ENCODE measurements around the gene ATP2C2. TPM values are rescaled to one million over a fixed set of nuclear protein-coding genes. Genes with fewer than 3 reads are reported as not detected.

The ATP2C2 gene
- total and polyA plus RNA-seq, 7 experiments from 2014 or later, result 0.20 TPM; not detected in 6

GRCh38 chr16:84471316-84471715 is 103.0 kb downstream of the ATP2C2 start:
- Histone ChIP-seq H3K36me3 (ENCODE audit: control insufficient read depth in 2 of 3, insufficient read depth in 3 of 3, low read length in 3 of 3) (peaks cover 0 to 10% (median 0%) of the 10 kb centered on the region in 3 experiments), H3K27ac (ENCODE audit: low read depth, low read length) (no peak overlapping the region), H3K27me3 (ENCODE audit: control insufficient read depth in 2 of 2, insufficient read depth in 2 of 2, low read length in 2 of 2) (no peaks in the 10 kb centered on the region), H3K9me3 (ENCODE audit: control insufficient read depth in 2 of 3, low read length in 3 of 3) (peaks cover 0 to 10% (median 0%) of the 10 kb centered on the region in 3 experiments), H3K4me3 (ENCODE audit: low read length) (no peak overlapping the region), H3K4me1 (ENCODE audit: control insufficient read depth in 2 of 2, insufficient read depth in 2 of 2, low read length in 2 of 2) (no peaks in the 10 kb centered on the region)
- CTCF ChIA-PET, result no interaction called here
- ATAC-seq, result no peak
- H3K27ac Mint-ChIP-seq, result no peak overlapping the region
- H3K27me3 Mint-ChIP-seq, result no peaks in the 10 kb centered on the region
- H3K4me1 Mint-ChIP-seq, result peaks cover 5 to 16% (median 5%) of the 10 kb centered on the region in 7 donors
- peaks cover 5 to 32% (median 13%) of the 10 kb centered on the region in 11 donors for H3K9me3 Mint-ChIP-seq
- POLR2A ChIA-PET, result no interaction called here
- peaks cover 23 to 82% (median 51%) of the 10 kb centered on the region in 5 donors for H3K36me3 Mint-ChIP-seq
- intact Hi-C loops (cut with micrococcal nuclease), result no loop called here
- no peak overlapping the region for H3K4me3 Mint-ChIP-seq
- DNase-seq, result peak in 1 of 9 donors; percentile 11

DNA sequence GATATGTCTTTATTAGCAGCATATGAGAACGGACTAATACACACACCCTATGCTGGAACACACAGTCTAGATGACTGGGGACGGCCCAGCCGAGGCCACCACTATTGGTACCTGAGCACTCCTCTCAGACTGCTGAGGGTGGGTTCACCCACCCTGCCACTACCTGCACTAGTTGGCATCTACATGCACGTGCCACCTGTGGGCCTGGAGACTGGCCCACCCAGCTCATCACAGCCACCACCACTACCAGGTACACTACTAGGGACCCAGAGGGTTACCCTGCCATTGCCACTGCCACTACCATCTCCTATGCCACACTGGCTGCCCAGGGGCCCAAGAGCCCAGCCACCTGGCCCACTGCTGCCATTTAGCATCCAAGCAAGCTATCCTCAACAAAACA is 103.6 kb downstream of the ATP2C2 start:
- Histone ChIP-seq H3K9me3 (ENCODE audit: control insufficient read depth in 2 of 3, low read length in 3 of 3) (peaks cover 0 to 10% (median 0%) of the 10 kb centered on the region in 3 experiments), H3K4me1 (ENCODE audit: control insufficient read depth in 2 of 2, insufficient read depth in 2 of 2, low read length in 2 of 2) (no peaks in the 10 kb centered on the region), H3K27me3 (ENCODE audit: control insufficient read depth in 2 of 2, insufficient read depth in 2 of 2, low read length in 2 of 2) (no peaks in the 10 kb centered on the region), H3K36me3 (ENCODE audit: control insufficient read depth in 2 of 3, insufficient read depth in 3 of 3, low read length in 3 of 3) (peaks cover 0 to 10% (median 0%) of the 10 kb centered on the region in 3 experiments), H3K27ac (ENCODE audit: low read depth, low read length) (no peak overlapping the region), H3K4me3 (ENCODE audit: low read length) (no peak overlapping the region)
- intact Hi-C loops (cut with micrococcal nuclease), result no loop called here
- Mint-ChIP-seq H3K9me3 (peaks cover 4 to 31% (median 8%) of the 10 kb centered on the region in 11 donors), H3K27ac (no peak overlapping the region), H3K36me3 (peaks cover 23 to 80% (median 45%) of the 10 kb centered on the region in 5 donors), H3K4me3 (no peak overlapping the region), H3K4me1 (peaks cover 5 to 19% (median 5%) of the 10 kb centered on the region in 7 donors), H3K27me3 (no peaks in the 10 kb centered on the region)
- ATAC-seq, result no peak
- ChIA-PET CTCF (no interaction called here), POLR2A (no interaction called here)
- DNase-seq, result no peak

DNA sequence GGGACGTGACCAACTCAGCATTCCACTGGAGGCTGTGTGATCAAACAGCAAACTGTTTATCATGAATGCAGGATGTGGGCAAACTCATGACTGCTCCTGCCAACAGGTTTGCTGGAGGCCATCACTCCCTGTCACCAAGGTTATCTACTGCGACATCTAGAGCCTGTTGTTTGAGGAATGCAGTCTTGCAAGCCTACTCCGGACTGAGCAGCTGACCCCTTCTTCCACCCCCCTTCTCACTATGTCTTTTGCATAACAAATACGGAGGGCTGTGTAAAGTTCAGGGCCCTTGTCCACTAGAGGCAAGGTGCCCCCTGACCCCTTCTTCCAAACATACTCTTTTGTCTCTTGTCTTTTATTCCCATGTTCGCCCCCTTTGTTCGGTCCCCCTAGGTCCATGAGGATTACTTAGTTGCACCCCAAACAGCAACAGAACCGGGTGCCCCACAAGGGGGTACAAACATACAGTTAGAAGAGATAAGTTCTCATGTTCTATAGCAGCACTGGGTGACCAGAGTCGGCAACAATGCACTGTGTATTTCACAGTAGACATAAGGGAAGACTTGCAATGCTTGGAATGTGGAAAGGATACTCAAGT is 107.4 kb downstream of the ATP2C2 start:
- no peaks in the 10 kb centered on the region for H3K4me1 ChIP-seq (ENCODE audit: control insufficient read depth in 2 of 2, insufficient read depth in 2 of 2, low read length in 2 of 2)
- no peak for ATAC-seq
- peaks cover 5 to 25% (median 5%) of the 10 kb centered on the region in 7 donors for H3K4me1 Mint-ChIP-seq
- peak overlapping the region in 6 of 9 donors; percentile 0 to 79 (median 28) for H3K27ac Mint-ChIP-seq
- intact Hi-C loops (cut with micrococcal nuclease), result no loop called here
- peak overlapping the region in 1 of 10 donors; percentile 4 for H3K4me3 Mint-ChIP-seq
- peaks cover 0 to 19% (median 0%) of the 10 kb centered on the region in 11 donors for H3K9me3 Mint-ChIP-seq
- POLR2A ChIA-PET, result no interaction called here
- DNase-seq, result peak in 3 of 9 donors; percentile 8 to 29 (median 20)
- H3K27ac ChIP-seq (ENCODE audit: low read depth, low read length), result no peak overlapping the region
- H3K27me3 Mint-ChIP-seq, result no peaks in the 10 kb centered on the region
- H3K36me3 ChIP-seq (ENCODE audit: control insufficient read depth in 2 of 3, insufficient read depth in 3 of 3, low read length in 3 of 3), result peaks cover 0 to 12% (median 0%) of the 10 kb centered on the region in 3 experiments
- no peaks in the 10 kb centered on the region for H3K9me3 ChIP-seq (ENCODE audit: control insufficient read depth in 2 of 3, low read length in 3 of 3)
- no peak overlapping the region for H3K4me3 ChIP-seq (ENCODE audit: low read length)
- H3K36me3 Mint-ChIP-seq, result peaks cover 15 to 63% (median 49%) of the 10 kb centered on the region in 5 donors
- H3K27me3 ChIP-seq (ENCODE audit: control insufficient read depth in 2 of 2, insufficient read depth in 2 of 2, low read length in 2 of 2), result no peaks in the 10 kb centered on the region
- CTCF ChIA-PET, result interaction anchor here (0.6 kb wide), 1 partner anchor 197 kb away, joined by 3 read pairs; no protein-coding TSS in a partner anchor

GRCh38 chr16:84476401-84476800 is 108.1 kb downstream of the ATP2C2 start:
- intact Hi-C loops (cut with micrococcal nuclease), result no loop called here
- Mint-ChIP-seq H3K4me3 (no peak overlapping the region), H3K36me3 (peaks cover 15 to 59% (median 49%) of the 10 kb centered on the region in 5 donors), H3K27ac (peak overlapping the region in 3 of 9 donors; percentile 15 to 45 (median 41)), H3K27me3 (no peaks in the 10 kb centered on the region), H3K4me1 (peaks cover 5 to 25% (median 5%) of the 10 kb centered on the region in 7 donors), H3K9me3 (peaks cover 0 to 19% (median 0%) of the 10 kb centered on the region in 11 donors)
- ChIA-PET CTCF (interaction anchor here (0.6 kb wide), 1 partner anchor 197 kb away, joined by 3 read pairs; no protein-coding TSS in a partner anchor), POLR2A (no interaction called here)
- Histone ChIP-seq H3K4me1 (ENCODE audit: control insufficient read depth in 2 of 2, insufficient read depth in 2 of 2, low read length in 2 of 2) (no peaks in the 10 kb centered on the region), H3K36me3 (ENCODE audit: control insufficient read depth in 2 of 3, insufficient read depth in 3 of 3, low read length in 3 of 3) (peaks cover 0 to 16% (median 0%) of the 10 kb centered on the region in 3 experiments), H3K27me3 (ENCODE audit: control insufficient read depth in 2 of 2, insufficient read depth in 2 of 2, low read length in 2 of 2) (no peaks in the 10 kb centered on the region), H3K9me3 (ENCODE audit: control insufficient read depth in 2 of 3, low read length in 3 of 3) (no peaks in the 10 kb centered on the region), H3K27ac (ENCODE audit: low read depth, low read length) (no peak overlapping the region), H3K4me3 (ENCODE audit: low read length) (no peak overlapping the region)
- no peak for DNase-seq
- no peak for ATAC-seq

DNA sequence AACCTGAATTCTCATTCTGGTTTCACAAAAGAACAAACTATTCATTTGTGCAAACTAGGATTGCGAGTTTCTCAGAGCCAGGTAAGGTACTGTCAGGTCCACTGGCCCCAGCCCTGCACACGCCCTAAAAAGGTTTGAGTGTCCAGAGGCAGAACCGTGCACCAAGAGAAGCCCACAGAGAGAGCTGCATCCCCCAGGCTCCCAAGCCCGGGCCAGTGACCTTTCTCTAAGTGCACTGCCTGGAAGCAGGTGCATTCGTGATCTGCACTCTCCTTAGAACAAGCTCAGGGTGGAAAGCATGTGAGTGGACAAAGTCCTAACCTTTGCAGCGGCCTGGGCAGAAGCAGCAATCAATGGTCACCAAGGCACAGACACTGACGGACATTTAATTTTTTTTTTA is 109.3 kb downstream of the ATP2C2 start:
- H3K9me3 ChIP-seq (ENCODE audit: control insufficient read depth in 2 of 3, low read length in 3 of 3), result no peaks in the 10 kb centered on the region
- ATAC-seq, result no peak
- H3K36me3 ChIP-seq (ENCODE audit: control insufficient read depth in 2 of 3, insufficient read depth in 3 of 3, low read length in 3 of 3), result peaks cover 0 to 27% (median 0%) of the 10 kb centered on the region in 3 experiments
- DNase-seq, result no peak
- no peak overlapping the region for H3K27ac ChIP-seq (ENCODE audit: low read depth, low read length)
- no peak overlapping the region for H3K27ac Mint-ChIP-seq
- H3K4me3 ChIP-seq (ENCODE audit: low read length), result no peak overlapping the region
- no peaks in the 10 kb centered on the region for H3K4me1 ChIP-seq (ENCODE audit: control insufficient read depth in 2 of 2, insufficient read depth in 2 of 2, low read length in 2 of 2)
- H3K27me3 Mint-ChIP-seq, result no peaks in the 10 kb centered on the region
- CTCF ChIA-PET, result no interaction called here
- no peak overlapping the region for H3K4me3 Mint-ChIP-seq
- POLR2A ChIA-PET, result no interaction called here
- peaks cover 11 to 57% (median 41%) of the 10 kb centered on the region in 5 donors for H3K36me3 Mint-ChIP-seq
- H3K27me3 ChIP-seq (ENCODE audit: control insufficient read depth in 2 of 2, insufficient read depth in 2 of 2, low read length in 2 of 2), result no peaks in the 10 kb centered on the region
- H3K9me3 Mint-ChIP-seq, result peaks cover 0 to 17% (median 0%) of the 10 kb centered on the region in 11 donors
- intact Hi-C loops (cut with micrococcal nuclease), result no loop called here
- peaks cover 0 to 25% (median 5%) of the 10 kb centered on the region in 7 donors for H3K4me1 Mint-ChIP-seq

DNA sequence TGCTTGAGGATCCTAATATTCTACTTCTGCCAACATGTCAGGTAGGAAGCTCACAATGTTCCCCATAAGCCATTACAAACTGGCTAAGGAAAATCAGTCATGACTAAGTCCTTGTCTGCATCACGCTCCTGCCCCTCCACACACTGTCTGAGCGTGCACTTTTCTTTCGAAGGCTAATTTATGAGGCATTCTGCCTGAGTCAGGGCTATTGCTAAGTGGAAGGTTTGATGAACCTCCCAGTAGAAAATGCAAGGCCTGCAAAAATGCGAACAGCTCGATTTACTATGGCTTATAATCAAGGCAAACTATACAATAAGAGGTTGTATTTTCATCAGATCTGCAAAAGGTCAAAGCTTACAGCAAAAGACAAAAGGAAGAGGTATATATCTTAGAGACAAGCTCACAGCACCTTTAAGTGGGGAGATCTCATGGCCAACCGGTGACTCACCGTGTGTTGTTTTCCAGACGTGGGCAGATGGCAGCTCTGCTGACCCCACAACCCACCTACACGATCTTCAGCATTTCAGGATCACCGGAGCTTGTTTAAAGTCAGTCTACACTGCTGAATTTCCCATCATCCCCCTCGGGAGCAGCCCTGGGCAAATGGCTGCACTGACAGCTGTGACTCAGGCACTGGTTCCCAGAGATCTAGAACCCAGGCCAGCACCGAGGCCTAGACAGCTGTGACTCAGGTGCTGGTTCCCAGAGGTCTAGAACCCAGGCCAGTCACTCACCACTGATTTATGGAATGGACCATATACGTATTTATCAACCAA is 110.0 kb downstream of the ATP2C2 start:
- Mint-ChIP-seq H3K4me1 (peaks cover 0 to 25% (median 5%) of the 10 kb centered on the region in 7 donors), H3K9me3 (peaks cover 0 to 17% (median 0%) of the 10 kb centered on the region in 11 donors), H3K36me3 (peaks cover 8 to 54% (median 34%) of the 10 kb centered on the region in 5 donors), H3K27ac (peak overlapping the region in 1 of 9 donors; percentile 26), H3K27me3 (no peaks in the 10 kb centered on the region), H3K4me3 (no peak overlapping the region)
- intact Hi-C loops (cut with micrococcal nuclease), result no loop called here
- ATAC-seq, result no peak
- CTCF ChIA-PET, result no interaction called here
- peak in 1 of 9 donors; percentile 19 for DNase-seq
- POLR2A ChIA-PET, result no interaction called here
- Histone ChIP-seq H3K27me3 (ENCODE audit: control insufficient read depth in 2 of 2, insufficient read depth in 2 of 2, low read length in 2 of 2) (no peaks in the 10 kb centered on the region), H3K4me1 (ENCODE audit: control insufficient read depth in 2 of 2, insufficient read depth in 2 of 2, low read length in 2 of 2) (no peaks in the 10 kb centered on the region), H3K27ac (ENCODE audit: low read depth, low read length) (no peak overlapping the region), H3K36me3 (ENCODE audit: control insufficient read depth in 2 of 3, insufficient read depth in 3 of 3, low read length in 3 of 3) (peaks cover 0 to 34% (median 0%) of the 10 kb centered on the region in 3 experiments), H3K9me3 (ENCODE audit: control insufficient read depth in 2 of 3, low read length in 3 of 3) (no peaks in the 10 kb centered on the region), H3K4me3 (ENCODE audit: low read length) (no peak overlapping the region)

Data from naive thymus-derived CD4-positive, alpha-beta T cell (primary cell).